Activated CD8-positive, alpha-beta memory T cell treated with anti-CD3 and anti-CD28 coated beads, Interleukin-2, amount 10 ng/mL, durations not matched to agents 7 days and 5 days (primary cell): ENCODE results near the gene OTOF. TPM values are rescaled to one million over a fixed set of nuclear protein-coding genes. Genes with fewer than 3 reads are reported as not detected.

ENCODE experiments used
- ATAC-seq: fragments of 150-1000 bp; cut with Tn5 transposase; one replicate; pipeline ENCODE4 v1.10.0; 2021; ENCODE audit warnings: moderate library complexity
- CTCF ChIA-PET: fragments of 350-600 bp; sonication (Branson Sonifier 250); formaldehyde crosslinking; loops from one replicate; lab custom pipeline; 2021; ENCODE audit warnings: antibody characterized with exemption; lab: Charles Lee
- DNase-seq: peaks from one replicate; pipeline ENCODE4 v3.0.0-alpha.2; 2020
- H3K27ac Mint-ChIP-seq: one replicate; pipeline ENCODE4 v1.8.0; 2021; ENCODE audit warnings: mild to moderate bottlenecking, mixed read lengths
- H3K27me3 Mint-ChIP-seq: one replicate; pipeline ENCODE4 v1.8.0; 2021; ENCODE audit warnings: mixed read lengths
- H3K36me3 Mint-ChIP-seq: one replicate; pipeline ENCODE4 v1.8.0; 2021; ENCODE audit warnings: mild to moderate bottlenecking, mixed read lengths
- H3K4me1 Mint-ChIP-seq: one replicate; pipeline ENCODE4 v1.8.0; 2021; ENCODE audit warnings: mixed read lengths
- H3K4me3 Mint-ChIP-seq: one replicate; pipeline ENCODE4 v1.8.0; 2021; ENCODE audit warnings: mild to moderate bottlenecking, moderate library complexity, mixed read lengths
- H3K9me3 Mint-ChIP-seq: one replicate; pipeline ENCODE4 v1.8.0; 2022; ENCODE audit warnings: low read depth, mixed read lengths
- total RNA-seq, 2 experiments: library from RNA; stranded (reverse); gene quantifications; one replicate each; pipeline ENCODE4 v1.2.3, GENCODE V29; 2021

The OTOF gene
- total RNA-seq, 2 experiments from 2014 or later: 35.1 to 115 TPM

DNA sequence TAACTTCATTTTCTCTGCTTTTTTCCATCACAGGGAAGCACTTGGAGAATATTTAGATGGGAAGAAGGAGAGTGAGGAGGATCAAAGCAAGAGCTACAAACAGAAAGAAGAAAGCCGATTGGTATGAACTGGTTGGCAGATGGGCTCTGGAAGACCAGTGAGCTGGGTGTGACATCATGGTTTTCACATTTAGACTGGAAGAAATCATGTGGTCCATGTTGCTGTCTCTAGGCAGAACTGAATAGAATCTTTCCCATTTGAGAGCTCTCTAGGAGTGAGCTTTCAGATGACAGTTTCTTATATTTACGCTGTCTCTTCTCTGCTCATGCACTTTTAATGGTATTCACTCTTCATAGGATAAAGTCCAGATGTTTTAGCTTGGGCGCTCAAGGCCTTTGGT is 63.6 kb downstream of the OTOF start:
- no peak for DNase-seq
- Mint-ChIP-seq H3K27ac (no peak overlapping the region), H3K27me3 (peaks cover 12% of the 10 kb centered on the region), H3K4me3 (no peak overlapping the region), H3K4me1 (peaks cover 13% of the 10 kb centered on the region), H3K36me3 (no peaks in the 10 kb centered on the region), H3K9me3 (no peaks in the 10 kb centered on the region)
- ATAC-seq: no peak
- CTCF ChIA-PET: interaction anchor here (0.9 to 1.5 kb wide), 2 partner anchors 20 to 164 kb away, joined by 4 read pairs; no protein-coding TSS in a partner anchor

DNA sequence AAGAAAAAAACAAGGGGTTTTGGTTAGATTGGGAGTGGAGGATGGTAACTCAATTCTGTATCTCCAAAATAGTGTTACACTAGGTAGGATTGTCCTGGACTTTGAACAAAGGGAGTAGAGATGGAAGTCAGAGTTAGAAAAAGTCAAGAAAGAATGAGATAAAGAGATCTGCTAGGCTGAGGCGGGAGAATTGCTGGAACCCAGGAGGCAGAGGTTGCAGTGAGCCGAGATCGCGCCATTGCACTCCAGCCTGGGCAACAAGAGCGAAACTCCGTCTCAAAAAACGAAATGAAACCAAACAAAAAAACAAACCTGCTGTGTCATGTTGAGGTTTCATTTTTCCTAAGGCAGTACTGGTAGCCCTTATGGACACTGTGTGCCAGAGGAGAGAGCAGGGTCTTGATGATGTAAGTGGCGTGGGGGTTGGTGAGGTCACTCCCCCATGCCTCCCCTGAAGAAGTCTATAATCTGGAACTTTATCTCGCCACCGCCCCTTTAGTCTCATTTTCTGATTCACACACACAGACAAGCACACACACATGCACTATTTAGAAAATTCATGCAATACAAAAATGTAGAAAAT is 65.7 kb downstream of the OTOF start:
- no peaks in the 10 kb centered on the region for H3K36me3 Mint-ChIP-seq
- peak overlapping the region; percentile 77 for H3K27ac Mint-ChIP-seq
- H3K4me1 Mint-ChIP-seq: peaks cover 13% of the 10 kb centered on the region
- CTCF ChIA-PET: no interaction called here
- H3K4me3 Mint-ChIP-seq: peak overlapping the region; percentile 63
- H3K9me3 Mint-ChIP-seq: no peaks in the 10 kb centered on the region
- ATAC-seq (peak; percentile 85), DNase-seq (peak; percentile 52)
- peaks cover 17% of the 10 kb centered on the region for H3K27me3 Mint-ChIP-seq

DNA sequence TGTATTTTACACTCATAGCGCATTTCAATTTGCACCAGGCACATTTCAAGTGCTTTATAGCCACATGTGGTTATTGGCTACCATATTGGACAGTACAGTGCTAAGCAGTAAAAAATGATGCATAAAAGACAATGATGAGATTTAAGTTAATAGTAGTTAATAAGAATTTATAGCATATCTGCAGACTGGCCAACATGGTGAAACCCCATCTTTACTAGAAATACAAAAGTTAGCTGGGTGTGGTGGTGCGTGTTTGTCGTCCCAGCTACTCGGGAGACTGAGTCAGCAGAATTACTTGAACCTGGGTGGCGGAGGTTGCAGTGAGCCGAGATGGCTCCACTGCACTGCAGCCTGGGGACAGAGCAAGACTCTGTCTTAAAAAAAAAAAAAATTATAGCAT is 66.5 kb downstream of the OTOF start:
- Mint-ChIP-seq H3K4me1 (peaks cover 13% of the 10 kb centered on the region), H3K27ac (peak overlapping the region; percentile 77), H3K9me3 (no peaks in the 10 kb centered on the region), H3K36me3 (no peaks in the 10 kb centered on the region), H3K4me3 (peak overlapping the region; percentile 63), H3K27me3 (peaks cover 20% of the 10 kb centered on the region)
- DNase-seq: no peak
- CTCF ChIA-PET: interaction anchor here (1.0 kb wide), 1 partner anchor 67 kb away, joined by 3 read pairs; no protein-coding TSS in a partner anchor
- no peak for ATAC-seq

DNA sequence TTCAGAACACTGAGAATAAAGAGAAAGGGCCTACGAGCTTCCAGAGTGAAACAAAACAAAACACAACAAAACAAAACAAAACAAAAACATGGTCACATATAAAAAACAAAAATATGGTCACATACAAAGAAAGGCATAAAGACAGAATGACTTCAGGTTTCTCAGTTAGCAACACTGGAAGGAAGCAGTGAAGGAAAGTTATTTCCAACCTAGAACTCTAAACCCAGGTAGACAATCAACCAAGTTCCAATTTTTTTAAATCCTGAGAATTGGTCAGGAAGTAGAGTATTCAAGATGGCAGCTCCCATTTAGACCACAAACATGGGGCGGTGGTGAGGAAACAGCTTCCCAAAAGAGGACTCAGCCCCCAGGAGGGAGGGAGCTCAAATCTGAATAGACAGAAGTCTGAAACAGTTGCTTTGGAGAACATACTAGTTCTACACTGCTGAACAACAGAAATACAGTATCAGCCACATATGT is 67.1 kb downstream of the OTOF start:
- ATAC-seq (no peak), DNase-seq (no peak)
- CTCF ChIA-PET: interaction anchor here (1.0 kb wide), 2 partner anchors 21 to 67 kb away, joined by 3 read pairs; no protein-coding TSS in a partner anchor
- Mint-ChIP-seq H3K9me3 (no peaks in the 10 kb centered on the region), H3K27ac (no peak overlapping the region), H3K4me3 (no peak overlapping the region), H3K4me1 (peaks cover 13% of the 10 kb centered on the region), H3K27me3 (peaks cover 20% of the 10 kb centered on the region), H3K36me3 (no peaks in the 10 kb centered on the region)

DNA sequence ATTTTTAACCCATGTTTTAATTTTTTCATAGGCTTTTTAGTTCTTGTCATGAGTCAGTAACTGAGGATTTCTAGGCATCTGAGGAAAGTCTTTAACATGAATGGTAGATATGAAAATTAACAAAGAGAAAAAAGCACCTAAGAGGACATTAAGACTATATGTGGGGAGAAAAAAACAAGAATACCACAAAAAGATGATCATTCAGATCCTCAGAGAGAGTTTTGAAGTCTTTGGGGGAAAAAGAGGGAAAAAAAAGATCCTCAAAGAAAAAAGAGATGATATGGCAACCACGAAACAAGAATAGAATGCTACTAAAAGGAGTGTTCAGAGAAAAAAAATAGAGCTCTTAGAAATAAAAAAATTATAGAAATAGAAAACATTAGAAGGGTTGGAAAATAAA is 68.1 kb downstream of the OTOF start:
- ATAC-seq (no peak), DNase-seq (no peak)
- H3K36me3 Mint-ChIP-seq: no peaks in the 10 kb centered on the region
- CTCF ChIA-PET: no interaction called here
- no peak overlapping the region for H3K4me3 Mint-ChIP-seq
- no peak overlapping the region for H3K27ac Mint-ChIP-seq
- H3K27me3 Mint-ChIP-seq: peaks cover 23% of the 10 kb centered on the region
- H3K9me3 Mint-ChIP-seq: no peaks in the 10 kb centered on the region
- H3K4me1 Mint-ChIP-seq: peaks cover 13% of the 10 kb centered on the region

DNA sequence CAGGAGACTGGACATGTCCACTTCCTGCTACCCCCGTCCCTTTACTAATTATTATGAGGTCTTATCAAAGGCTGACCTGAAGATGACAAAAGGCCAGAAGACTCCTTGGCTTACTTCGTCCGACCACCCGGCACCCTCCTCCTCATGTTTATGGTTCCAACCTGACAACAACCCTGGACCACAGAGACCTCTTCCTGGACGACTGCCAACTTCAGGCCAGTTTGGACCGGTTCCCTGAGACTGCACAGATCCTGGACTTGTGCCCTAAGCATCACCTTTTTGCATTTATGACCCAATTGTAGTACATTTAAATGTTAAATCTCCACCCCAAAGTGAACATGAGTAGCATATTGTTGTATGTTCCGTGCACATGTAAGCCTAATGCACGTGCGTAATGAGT is 70.4 kb downstream of the OTOF start:
- H3K4me1 Mint-ChIP-seq: peaks cover 13% of the 10 kb centered on the region
- H3K27ac Mint-ChIP-seq: no peak overlapping the region
- no peak for ATAC-seq
- H3K27me3 Mint-ChIP-seq: peaks cover 31% of the 10 kb centered on the region
- no peaks in the 10 kb centered on the region for H3K9me3 Mint-ChIP-seq
- H3K36me3 Mint-ChIP-seq: no peaks in the 10 kb centered on the region
- no peak for DNase-seq
- H3K4me3 Mint-ChIP-seq: no peak overlapping the region
- CTCF ChIA-PET: interaction anchor here (0.6 kb wide), 1 partner anchor 175 kb away, joined by 3 read pairs; no protein-coding TSS in a partner anchor

Other genes starting within 250 kb of the OTOF start
- 100 to 1,000 TPM; 117 to 145 TPM for gene HADHA, start 233.5 kb downstream of the OTOF start, total RNA-seq
- gene HADHB, start 233.2 kb downstream of the OTOF start, total RNA-seq: 10 to 100 TPM; 55.8 to 83.5 TPM
- gene SELENOI, start 132.0 kb downstream of the OTOF start, total RNA-seq: 10 to 100 TPM; 38.4 to 41.3 TPM
- 1 to 10 TPM; 3.7 to 4.6 TPM for gene ADGRF3, start 131.3 kb downstream of the OTOF start, total RNA-seq
- gene DRC1, start 76.2 kb downstream of the OTOF start, total RNA-seq: not detected
- gene CIB4, start 163.2 kb upstream of the OTOF start, total RNA-seq: not detected
- not detected for gene KCNK3, start 214.6 kb upstream of the OTOF start, total RNA-seq